ENCODE results near the gene MACO1.

The MACO1 gene

DNA sequence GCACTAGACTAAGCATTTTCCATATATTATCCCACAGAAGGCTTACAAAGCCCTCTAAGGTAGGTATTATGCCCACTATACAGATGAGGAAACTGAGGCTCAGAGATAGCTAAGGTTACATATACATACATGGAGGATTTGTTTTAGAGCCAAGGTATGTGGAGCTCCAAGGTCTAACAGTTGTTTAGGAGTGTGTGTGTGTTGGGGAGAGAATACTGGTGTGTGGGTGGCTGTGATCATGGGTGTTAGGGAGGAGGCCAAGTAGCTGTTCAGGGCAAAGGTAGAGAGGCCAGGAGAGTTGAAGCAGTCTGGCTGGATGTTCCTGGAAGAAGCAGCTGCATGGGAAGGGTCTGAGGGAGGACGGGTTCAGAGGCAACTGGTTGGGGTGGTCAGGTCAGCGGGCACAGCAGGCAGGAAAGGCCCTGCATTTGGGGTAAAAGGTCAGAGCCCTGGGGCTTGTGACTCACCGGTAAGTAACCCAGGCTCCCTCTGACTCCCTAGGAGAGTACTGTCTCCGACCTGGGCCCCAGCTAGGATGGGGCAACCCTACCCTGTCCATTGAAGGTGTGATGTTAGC lies 107.6 kb downstream of the MACO1 start:
- Histone ChIP-seq H4K20me1 (ENCODE audit: insufficient read depth, low read length) (no peaks in the 10 kb centered on the region), H3K4me2 (ENCODE audit: low read depth, low read length) (no peak overlapping the region), H3K4me1 (ENCODE audit: low read length) (peaks cover 4% of the 10 kb centered on the region; the same call in 1 of the 2 replicates), H3K79me2 (ENCODE audit: low read length) (no peaks in the 10 kb centered on the region), H3K9me3 (replicated peaks; ENCODE audit: insufficient read depth, low read length) (no peaks in the 10 kb centered on the region), H3F3A (ENCODE audit: insufficient read depth, low read length) (no peaks in the 10 kb centered on the region), H3K27me3 (replicated peaks; ENCODE audit: insufficient read depth, low read length) (no peaks in the 10 kb centered on the region), H3K27ac (ENCODE audit: low read length) (no peak overlapping the region), H2AFZ (ENCODE audit: low read length) (no peak overlapping the region), H3K9me2 (replicated peaks; ENCODE audit: insufficient read depth, low read length) (no peaks in the 10 kb centered on the region), H3K36me3 (replicated peaks; ENCODE audit: insufficient read depth, low read length) (no peaks in the 10 kb centered on the region), H3K4me3 (ENCODE audit: low read length) (no peak overlapping the region), H3K9ac (ENCODE audit: low read length) (no peak overlapping the region)
- DNase-seq, result no peak
- TF ChIP-seq EZH2 (optimal IDR thresholded peaks at IDR 0.05; ENCODE audit: low read depth, low read length) (no peak), EZH2phosphoT487 (IDR thresholded peaks at IDR 0.05; ENCODE audit: low read length) (no peak)
- TF ChIP-seq, protein P1, sequence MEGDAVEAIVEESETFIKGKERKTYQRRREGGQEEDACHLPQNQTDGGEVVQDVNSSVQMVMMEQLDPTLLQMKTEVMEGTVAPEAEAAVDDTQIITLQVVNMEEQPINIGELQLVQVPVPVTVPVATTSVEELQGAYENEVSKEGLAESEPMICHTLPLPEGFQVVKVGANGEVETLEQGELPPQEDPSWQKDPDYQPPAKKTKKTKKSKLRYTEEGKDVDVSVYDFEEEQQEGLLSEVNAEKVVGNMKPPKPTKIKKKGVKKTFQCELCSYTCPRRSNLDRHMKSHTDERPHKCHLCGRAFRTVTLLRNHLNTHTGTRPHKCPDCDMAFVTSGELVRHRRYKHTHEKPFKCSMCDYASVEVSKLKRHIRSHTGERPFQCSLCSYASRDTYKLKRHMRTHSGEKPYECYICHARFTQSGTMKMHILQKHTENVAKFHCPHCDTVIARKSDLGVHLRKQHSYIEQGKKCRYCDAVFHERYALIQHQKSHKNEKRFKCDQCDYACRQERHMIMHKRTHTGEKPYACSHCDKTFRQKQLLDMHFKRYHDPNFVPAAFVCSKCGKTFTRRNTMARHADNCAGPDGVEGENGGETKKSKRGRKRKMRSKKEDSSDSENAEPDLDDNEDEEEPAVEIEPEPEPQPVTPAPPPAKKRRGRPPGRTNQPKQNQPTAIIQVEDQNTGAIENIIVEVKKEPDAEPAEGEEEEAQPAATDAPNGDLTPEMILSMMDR (IDR thresholded peaks at IDR 0.05; ENCODE audit: low read length), result no peak

GRCh38 chr1:25540750-25541342 lies 110.1 kb downstream of the MACO1 start:
- Histone ChIP-seq H3K4me1 (ENCODE audit: low read length) (peaks cover 15% of the 10 kb centered on the region), H3K9ac (ENCODE audit: low read length) (no peak overlapping the region), H3K36me3 (replicated peaks; ENCODE audit: insufficient read depth, low read length) (no peaks in the 10 kb centered on the region), H3K27ac (ENCODE audit: low read length) (no peak overlapping the region), H3F3A (ENCODE audit: insufficient read depth, low read length) (no peaks in the 10 kb centered on the region), H3K79me2 (ENCODE audit: low read length) (peaks cover 22% of the 10 kb centered on the region), H3K9me3 (replicated peaks; ENCODE audit: insufficient read depth, low read length) (no peaks in the 10 kb centered on the region), H3K4me3 (ENCODE audit: low read length) (no peak overlapping the region), H3K9me2 (replicated peaks; ENCODE audit: insufficient read depth, low read length) (no peaks in the 10 kb centered on the region), H3K4me2 (ENCODE audit: low read depth, low read length) (no peak overlapping the region), H3K27me3 (replicated peaks; ENCODE audit: insufficient read depth, low read length) (no peaks in the 10 kb centered on the region), H2AFZ (ENCODE audit: low read length) (no peak overlapping the region), H4K20me1 (ENCODE audit: insufficient read depth, low read length) (no peaks in the 10 kb centered on the region)
- TF ChIP-seq, protein P1 (IDR thresholded peaks at IDR 0.05; ENCODE audit: low read length), result no peak
- TF ChIP-seq EZH2phosphoT487 (IDR thresholded peaks at IDR 0.05; ENCODE audit: low read length) (no peak), EZH2 (optimal IDR thresholded peaks at IDR 0.05; ENCODE audit: low read depth, low read length) (no peak)
- DNase-seq, result no peak

DNA sequence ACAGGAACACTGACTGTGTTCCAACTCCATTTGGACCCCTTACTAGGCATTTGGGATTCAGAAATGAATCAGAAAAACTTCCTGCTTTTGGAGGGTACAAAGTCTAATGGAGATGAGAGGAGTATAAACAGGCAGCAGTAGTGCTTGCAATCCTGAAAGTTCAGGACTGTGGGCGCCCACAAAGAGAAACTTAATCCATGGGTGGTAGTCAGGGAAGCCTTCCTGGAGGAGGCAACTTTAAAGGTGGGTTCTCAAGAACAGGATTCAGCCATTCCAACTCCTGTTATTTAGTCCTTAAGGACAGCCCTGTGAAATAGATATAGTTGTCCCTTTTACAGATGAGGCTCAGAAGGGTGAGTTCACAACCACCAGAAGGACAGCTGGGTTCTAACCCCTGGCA lies 110.7 kb downstream of the MACO1 start:
- no peak for DNase-seq
- Histone ChIP-seq H3K27ac (ENCODE audit: low read length) (no peak overlapping the region), H3K9ac (ENCODE audit: low read length) (no peak overlapping the region), H3F3A (ENCODE audit: insufficient read depth, low read length) (no peaks in the 10 kb centered on the region; the same call in none of the 2 replicates), H2AFZ (ENCODE audit: low read length) (no peak overlapping the region), H3K36me3 (replicated peaks; ENCODE audit: insufficient read depth, low read length) (no peaks in the 10 kb centered on the region), H3K9me2 (replicated peaks; ENCODE audit: insufficient read depth, low read length) (no peaks in the 10 kb centered on the region), H3K4me2 (ENCODE audit: low read depth, low read length) (no peak overlapping the region), H3K4me3 (ENCODE audit: low read length) (no peak overlapping the region), H3K4me1 (ENCODE audit: low read length) (peaks cover 21% of the 10 kb centered on the region), H3K27me3 (replicated peaks; ENCODE audit: insufficient read depth, low read length) (no peaks in the 10 kb centered on the region), H3K9me3 (replicated peaks; ENCODE audit: insufficient read depth, low read length) (no peaks in the 10 kb centered on the region), H3K79me2 (ENCODE audit: low read length) (peaks cover 28% of the 10 kb centered on the region), H4K20me1 (ENCODE audit: insufficient read depth, low read length) (no peaks in the 10 kb centered on the region)
- no peak for TF ChIP-seq EZH2phosphoT487 (IDR thresholded peaks at IDR 0.05; ENCODE audit: low read length)
- TF ChIP-seq, protein P1 (IDR thresholded peaks at IDR 0.05; ENCODE audit: low read length), result no peak
- TF ChIP-seq EZH2 (optimal IDR thresholded peaks at IDR 0.05; ENCODE audit: low read depth, low read length), result no peak

All from MM.1S (cell line).